Fibroblast of peridontal ligament (primary cell): Measurements from ENCODE around the gene MRPS24.
A peak's percentile ranks its signal among the peaks of the same experiment; 100 is the strongest.

Experiments used
- DNase-seq: peaks from one replicate; pipeline ENCODE4 v3.0.0-alpha.2; 2010; ENCODE audit errors: extremely low read depth

MRPS24 gene

DNA sequence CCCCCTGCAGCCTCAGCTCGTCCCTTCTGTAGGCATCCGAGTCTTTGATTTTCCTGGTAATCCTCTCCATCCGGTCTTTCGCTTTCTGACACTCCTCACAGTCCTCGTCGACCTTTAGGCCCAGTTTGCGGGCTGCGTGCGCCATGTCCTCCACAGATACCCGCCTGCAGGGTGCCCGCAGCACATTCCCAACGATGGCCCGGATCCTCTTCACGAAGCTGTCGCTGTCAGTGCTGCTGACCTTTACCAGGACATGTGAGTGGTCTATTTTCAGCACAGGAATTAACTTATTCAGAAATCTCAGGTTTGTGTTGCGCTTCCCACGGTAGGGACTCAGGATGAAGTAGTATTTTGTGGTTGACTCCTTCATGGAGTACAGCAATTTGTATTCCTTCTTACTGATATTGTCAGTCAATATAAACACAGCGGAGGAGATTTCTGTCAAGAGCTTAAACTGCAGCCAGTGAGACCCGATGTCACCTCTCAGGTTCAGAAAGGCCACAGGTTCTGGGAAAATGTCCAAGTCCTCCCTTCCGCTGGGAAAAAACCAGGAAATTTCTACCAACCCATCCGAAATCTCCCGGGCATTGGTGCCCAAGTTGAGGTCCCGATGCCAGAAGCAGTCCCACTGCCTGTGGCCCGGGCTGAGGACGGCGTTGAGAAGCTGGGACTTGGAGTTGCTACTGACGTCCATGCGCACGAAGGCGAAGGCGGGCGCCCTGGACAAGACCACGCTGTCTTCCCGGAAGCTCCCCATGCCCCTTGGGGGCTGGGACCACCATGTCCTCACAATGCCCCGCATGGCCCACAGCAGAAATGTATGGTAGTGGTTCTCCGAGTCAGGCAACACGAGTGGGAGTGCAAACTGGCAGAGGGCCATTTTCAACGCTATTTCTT, 8.9 kb upstream of the MRPS24 start:
- no peak for DNase-seq

- DNase-seq = no peak
Measured at GRCh38 chr7:43876976-43877745, 7.8 kb upstream of the MRPS24 start.

DNA sequence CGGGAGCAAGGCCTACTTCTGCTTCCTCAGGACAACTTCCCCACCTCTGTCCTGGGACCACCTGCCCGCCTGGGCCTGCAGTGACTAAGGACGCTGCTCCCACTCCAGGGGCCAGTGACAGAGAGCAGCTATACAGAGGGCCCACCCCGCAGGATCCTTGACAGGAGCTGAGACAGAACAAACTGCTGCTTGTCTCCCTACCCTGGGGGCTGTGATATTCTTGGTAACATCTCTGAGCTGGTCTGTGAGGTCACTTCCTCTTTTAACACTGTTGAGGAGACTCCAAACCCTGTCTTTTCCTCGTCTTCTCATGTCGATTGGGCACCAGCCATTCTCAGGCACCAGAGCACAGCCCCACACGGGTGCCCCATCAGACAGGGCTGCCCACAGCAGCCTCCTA, 6.9 kb upstream of the MRPS24 start:
- DNase-seq = no peak

GRCh38 chr7:43873300-43873699, 4.0 kb upstream of the MRPS24 start:
- DNase-seq = peak; percentile 64

GRCh38 chr7:43872406-43873110, 3.2 kb upstream of the MRPS24 start:
- DNase-seq = peak; percentile 90

DNA sequence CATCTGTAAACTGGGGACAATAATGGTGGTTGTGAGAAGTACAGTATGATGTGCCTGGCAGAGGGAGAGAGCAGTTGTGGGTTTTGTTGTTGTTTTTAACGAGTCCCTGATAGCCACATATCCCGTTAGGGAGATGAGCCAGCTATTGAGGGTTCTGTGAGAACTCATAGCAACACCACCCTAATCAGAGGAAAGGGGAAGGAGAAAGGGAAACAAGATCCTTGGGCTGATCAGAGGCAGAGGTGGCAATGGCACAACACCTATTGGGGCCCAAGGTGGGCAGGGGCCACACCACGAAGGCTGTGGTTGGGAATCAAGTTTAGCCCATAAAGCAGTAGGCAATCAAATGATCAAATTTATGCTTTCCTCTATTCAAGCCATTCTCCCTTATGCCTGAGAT, 1.7 kb upstream of the MRPS24 start:
- DNase-seq = no peak

DNA sequence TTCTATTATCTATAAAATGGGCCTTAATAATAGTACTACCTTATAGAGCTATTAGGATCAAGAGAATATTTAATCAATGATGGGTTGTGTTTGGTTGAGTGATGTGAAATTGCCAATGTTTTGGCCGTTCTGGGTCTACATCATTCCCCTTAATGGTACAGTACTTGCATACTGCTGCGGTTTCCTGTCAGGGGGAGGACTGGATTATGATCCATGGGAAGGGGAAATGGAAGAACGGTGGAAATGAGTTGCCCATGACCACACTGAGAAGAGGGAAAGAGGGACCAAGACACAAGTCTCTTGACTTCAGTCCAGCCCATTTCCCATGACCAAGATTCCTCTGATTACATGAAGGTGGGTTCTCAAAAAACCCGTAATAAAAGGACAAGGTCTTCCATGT, 999 bp upstream of the MRPS24 start:
- no peak for DNase-seq

DNA sequence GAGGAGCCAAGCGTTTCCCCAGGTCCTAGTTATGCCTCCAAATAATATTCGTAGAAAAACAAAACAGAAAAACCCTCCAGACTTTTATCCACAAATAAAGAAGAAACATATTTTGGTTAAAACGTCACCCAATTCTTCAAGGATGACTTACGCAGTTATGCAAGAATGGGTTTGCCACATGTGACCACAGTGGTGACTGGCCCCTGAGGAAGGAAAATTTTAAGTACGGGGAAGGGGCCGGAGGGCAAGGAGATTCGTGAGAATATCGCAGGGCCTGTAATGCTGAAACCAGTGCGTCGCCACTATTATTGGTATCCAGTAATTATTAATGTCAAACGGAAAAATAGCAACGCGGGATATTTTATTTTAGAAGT, 537 bp upstream of the MRPS24 start:
- DNase-seq = peak; percentile 94

GRCh38 chr7:43868681-43869005, 674 bp downstream of the MRPS24 start:
- no peak for DNase-seq

DNA sequence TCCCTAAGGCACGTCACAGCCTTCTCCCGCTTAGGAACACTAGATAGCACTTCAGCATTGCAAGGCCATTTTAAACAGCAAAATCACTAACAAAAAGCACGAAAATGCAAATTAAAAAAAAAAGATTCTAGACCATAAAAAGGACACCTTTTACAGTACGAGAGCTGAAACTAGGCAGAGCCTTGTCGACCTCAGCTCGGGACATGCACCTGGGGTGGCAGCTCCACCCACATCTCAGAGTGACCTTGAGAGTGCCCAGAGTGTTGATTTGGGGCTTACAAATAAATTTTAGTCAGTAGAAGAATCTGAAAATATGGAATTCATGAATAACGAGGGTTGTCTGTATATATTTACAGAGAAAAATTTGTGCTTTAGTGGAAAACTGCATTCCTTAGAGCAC, 1.1 kb downstream of the MRPS24 start:
- no peak for DNase-seq

- DNase-seq = no peak
Measured at GRCh38 chr7:43865277-43865676, 4.0 kb downstream of the MRPS24 start.

DNA sequence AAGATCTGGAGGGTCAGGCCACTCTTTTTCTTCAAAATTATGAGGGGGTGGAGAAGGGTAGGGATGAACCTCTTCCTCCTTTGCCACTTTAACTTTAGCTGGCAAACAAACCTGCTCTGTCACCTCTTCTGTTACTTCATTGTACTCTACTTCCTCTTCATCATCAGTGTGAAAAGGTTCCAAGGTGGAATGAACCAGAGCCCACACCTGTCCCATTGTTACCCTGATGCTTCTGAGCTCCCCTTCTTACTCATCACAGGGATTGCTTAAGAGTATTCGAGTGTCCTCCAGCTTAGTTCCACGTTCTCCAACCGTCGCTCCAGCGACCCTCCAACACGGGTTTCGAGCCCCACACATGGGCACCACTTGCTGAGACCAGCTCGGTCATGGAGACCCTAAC, 5.2 kb downstream of the MRPS24 start:
- DNase-seq = no peak

DNA sequence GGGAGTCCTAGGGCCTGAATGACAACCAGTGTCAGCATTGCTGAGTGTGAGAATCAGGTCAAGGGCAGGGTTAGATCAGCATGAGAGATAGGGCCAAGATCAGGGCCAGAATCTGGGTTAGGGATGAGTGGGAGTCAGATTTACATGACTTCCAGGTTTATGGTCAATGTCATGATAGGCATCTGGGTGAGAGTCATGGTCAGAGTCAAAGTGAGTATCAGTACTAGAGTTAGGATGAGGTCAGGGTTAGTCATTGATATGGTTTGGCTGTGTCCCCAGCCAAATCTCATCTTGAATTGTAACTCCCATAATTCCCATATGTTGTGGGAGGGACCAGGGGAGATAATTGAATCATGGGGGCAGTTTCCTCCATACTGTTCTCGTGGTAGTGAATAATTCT, 12.3 kb downstream of the MRPS24 start:
- DNase-seq = peak; percentile 30

GRCh38 chr7:43856316-43856715, 13.0 kb downstream of the MRPS24 start:
- no peak for DNase-seq

DNA sequence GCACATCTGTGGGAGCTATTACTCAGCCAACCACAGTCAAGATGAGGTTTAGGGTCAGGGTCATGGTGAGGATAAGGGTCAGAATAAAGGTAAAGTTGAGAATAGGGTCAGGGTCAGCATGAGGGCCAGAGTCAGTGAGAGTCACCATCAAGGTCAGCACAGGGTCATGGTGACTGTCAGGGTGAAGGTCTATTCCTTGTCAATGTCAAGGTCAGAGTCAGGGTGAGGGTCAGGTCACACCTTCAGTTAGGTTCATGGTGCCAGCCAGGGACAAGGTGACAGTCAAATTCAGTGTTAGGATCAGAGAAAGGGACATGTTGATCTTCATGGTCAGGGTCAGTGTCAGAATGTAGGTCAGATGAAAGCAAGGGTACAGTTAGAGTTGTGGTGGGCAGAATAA, 14.1 kb downstream of the MRPS24 start:
- DNase-seq = no peak

- DNase-seq = no peak
Measured at GRCh38 chr7:43851805-43852204, 17.5 kb downstream of the MRPS24 start.

- peak; percentile 81 for DNase-seq
Measured at GRCh38 chr7:43850348-43851116, 18.8 kb downstream of the MRPS24 start.

GRCh38 chr7:43849047-43849446, 20.3 kb downstream of the MRPS24 start:
- DNase-seq = no peak

DNA sequence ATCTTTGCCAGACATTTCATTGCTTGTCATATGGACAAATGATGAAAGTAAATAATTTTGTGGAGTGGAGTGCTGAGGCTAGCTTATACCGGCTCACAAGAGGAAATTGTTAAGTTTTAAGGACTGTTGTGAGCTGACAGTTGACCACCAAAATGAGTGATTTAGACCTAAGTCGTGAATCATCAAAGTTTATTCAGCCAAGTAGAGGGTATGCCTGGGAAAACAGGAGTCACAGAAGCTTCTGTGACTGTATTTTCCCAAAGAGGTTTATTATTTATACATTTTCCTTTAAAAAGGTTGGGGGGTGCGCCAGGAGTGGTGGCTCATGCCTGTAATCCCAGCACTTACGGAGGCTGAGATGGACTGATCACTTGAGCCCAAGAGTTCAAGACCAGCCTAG, 21.8 kb downstream of the MRPS24 start:
- DNase-seq = no peak

DNA sequence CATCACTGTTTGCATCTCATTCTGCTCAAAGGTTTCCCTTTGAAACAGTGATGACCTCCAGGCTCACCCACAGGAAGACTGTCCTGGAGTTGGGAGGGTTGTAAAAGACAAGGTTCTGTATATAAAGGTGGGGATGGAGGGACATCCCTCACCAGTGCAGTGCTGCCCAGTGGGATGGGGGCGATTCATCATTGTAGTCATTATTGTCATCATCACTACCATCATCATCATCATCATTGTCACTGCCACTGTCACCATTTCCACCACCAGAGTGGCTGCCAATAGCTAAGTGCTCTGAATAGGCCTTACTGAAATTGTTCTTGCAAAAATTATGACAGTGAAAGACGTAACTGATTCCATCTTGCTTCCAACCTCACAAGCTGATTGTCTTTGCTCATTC, 24.7 kb downstream of the MRPS24 start:
- no peak for DNase-seq

DNA sequence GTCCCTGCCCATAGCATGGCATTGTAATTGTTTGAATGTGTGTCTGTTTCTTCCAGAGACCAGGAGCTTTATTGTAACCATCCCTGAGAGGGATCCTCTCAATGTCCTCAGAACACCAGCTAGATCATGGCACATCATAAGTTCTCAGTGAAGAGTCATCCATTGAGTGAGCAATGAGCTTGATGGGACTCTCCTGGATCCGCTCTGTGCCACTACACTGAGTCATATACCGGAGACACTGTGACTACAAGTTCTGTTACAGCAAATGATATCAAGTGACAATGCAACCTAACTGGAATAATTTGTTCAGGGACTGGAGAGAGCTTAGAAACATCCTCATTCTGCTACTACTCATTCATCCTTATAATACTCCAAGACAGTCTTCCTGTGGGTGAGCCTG, 25.1 kb downstream of the MRPS24 start:
- DNase-seq = no peak

- no peak for DNase-seq
Measured at GRCh38 chr7:43843296-43843695, 26.0 kb downstream of the MRPS24 start.
